HCT116 (cell line): ENCODE results near the gene PBX3. TPM values are rescaled to one million over a fixed set of nuclear protein-coding genes. Genes with fewer than 3 reads are reported as not detected.

ENCODE experiments used
- ATAC-seq: fragments of 200-7000 bp; cut with Tn5 transposase; 2 replicates; pipeline ENCODE4 v1.9.1; 2020; ENCODE audit warnings: mild to moderate bottlenecking, moderate library complexity
- BruUV-seq: library from RNA; stranded (reverse); fragments of 400-500 nt; replicated peaks from 2 replicates; lab custom pipeline; 2021; lab: Mats Ljungman, UMichigan
- CTCF ChIA-PET: fragments of 300-600 bp; sonication (Branson Sonifier 250); formaldehyde crosslinking; loops from one replicate; lab custom pipeline; 2021; ENCODE audit warnings: antibody characterized with exemption; lab: Charles Lee
- POLR2A ChIA-PET: fragments of 300-600, 350-600 bp; sonication (Branson Sonifier 250); formaldehyde crosslinking; loops from one replicate; lab custom pipeline; 2021; ENCODE audit warnings: antibody characterized with exemption; lab: Charles Lee
- RAD21 ChIA-PET, 2 experiments: fragments of 300-600 bp; sonication (Branson Sonifier 250); formaldehyde crosslinking; loops; one replicate each; lab custom pipeline; 2023; ENCODE audit warnings: low total read pairs in 2 of 2; ENCODE audit not compliant: uncharacterized antibody in 2 of 2, unreplicated experiment in 2 of 2, low non-redundant PET in 1 of 2; lab: Charles Lee
- DNase-seq: peaks from one replicate; pipeline ENCODE4 v3.0.0-alpha.2; 2010; ENCODE audit warnings: low read depth, low spot score
- H2AFZ ChIP-seq: fragments of 200-600 bp; shearing (Covaris generic), sonication (generic); 2 replicates; pipeline ENCODE4 v1.6.1; 2017; ENCODE audit warnings: low read depth, mixed run types, mixed read lengths, antibody characterized with exemption, low read length; ENCODE audit not compliant: poor library complexity, severe bottlenecking
- H3K27ac ChIP-seq: 2 replicates; pipeline ENCODE4 v1.5.1; 2012; ENCODE audit warnings: low read depth, low read length
- H3K27me3 ChIP-seq: fragments of 200-600 bp; sonication (generic); 2 replicates; pipeline ENCODE4 v1.6.1; 2016; ENCODE audit warnings: mixed run types, low read length, mixed read lengths; ENCODE audit not compliant: insufficient read depth
- H3K36me3 ChIP-seq, 2 experiments: fragments of 200-500 bp in 1 of 2; fragments of 200-600 bp in 1 of 2; sonication (Bioruptor generic) in 1 of 2; sonication (generic) in 1 of 2; 2 replicates each; pipeline versions ENCODE4 v1.5.1 to v1.6.1; 2014 to 2016; ENCODE audit warnings: low read length in 2 of 2, inconsistent platforms in 1 of 2, mixed read lengths in 1 of 2, mixed run types in 1 of 2; ENCODE audit not compliant: insufficient read depth in 2 of 2, control insufficient read depth in 1 of 2
- H3K4me1 ChIP-seq, 2 experiments: fragments of 200-600 bp in 1 of 2; sonication (generic) in 1 of 2; 2 replicates each; pipeline versions ENCODE4 v1.5.1 to v1.6.1; 2012 to 2017; ENCODE audit warnings: low read length in 2 of 2, inconsistent platforms in 1 of 2, mild to moderate bottlenecking in 1 of 2, mixed read lengths in 1 of 2, mixed run types in 1 of 2, moderate library complexity in 1 of 2; ENCODE audit not compliant: insufficient read depth in 2 of 2, control insufficient read depth in 1 of 2
- H3K4me2 ChIP-seq: fragments of 200-600 bp; sonication (generic); 2 replicates; pipeline ENCODE4 v1.6.1; 2017; ENCODE audit warnings: mixed run types, low read length, mixed read lengths
- H3K4me3 ChIP-seq, 2 experiments: fragments of 200-600 bp in 1 of 2; sonication (generic) in 1 of 2; replicated peaks in 1 of 2; 2 replicates each; pipeline ENCODE4 v1.5.1; 2011 to 2016; ENCODE audit warnings: low read length in 2 of 2, control low read depth in 1 of 2, low read depth in 1 of 2, mild to moderate bottlenecking in 1 of 2, mixed read lengths in 1 of 2, mixed run types in 1 of 2
- H3K79me2 ChIP-seq: fragments of 200-600 bp; sonication (generic); 2 replicates; pipeline ENCODE4 v1.6.1; 2017; ENCODE audit warnings: mild to moderate bottlenecking, mixed run types, low read length, moderate library complexity, mixed read lengths; ENCODE audit not compliant: insufficient read depth
- H3K9ac ChIP-seq: fragments of 200-600 bp; sonication (generic); 2 replicates; pipeline ENCODE4 v1.6.1; 2016; ENCODE audit warnings: low read length, mixed read lengths
- H3K9me2 ChIP-seq: fragments of 200-600 bp; sonication (generic), shearing (Covaris generic); 2 replicates; pipeline ENCODE4 v1.6.1; 2017; ENCODE audit warnings: mixed run types, mild to moderate bottlenecking, moderate library complexity; ENCODE audit not compliant: insufficient read depth
- H3K9me3 ChIP-seq, 2 experiments: fragments of 200-500 bp in 1 of 2; fragments of 200-600 bp in 1 of 2; sonication (Bioruptor generic) in 1 of 2; sonication (generic) in 1 of 2; 2 replicates each; pipeline ENCODE4 v1.6.1; 2014 to 2017; ENCODE audit warnings: low read length in 2 of 2, mixed read lengths in 2 of 2, inconsistent platforms in 1 of 2, low read depth in 1 of 2, mild to moderate bottlenecking in 1 of 2, mixed run types in 1 of 2, moderate library complexity in 1 of 2; ENCODE audit not compliant: control insufficient read depth in 1 of 2, insufficient read depth in 1 of 2
- H4K20me1 ChIP-seq: fragments of 200-600 bp; sonication (generic), shearing (Covaris generic); 2 replicates; pipeline ENCODE4 v1.6.1; 2017; ENCODE audit warnings: mixed run types, mild to moderate bottlenecking, moderate library complexity; ENCODE audit not compliant: insufficient read depth
- CBX3 ChIP-seq: IDR thresholded peaks from 2 replicates; pipeline ENCODE4 v1.6.1; 2012; ENCODE audit warnings: low read depth
- EGR1 ChIP-seq: IDR thresholded peaks from 2 replicates; pipeline ENCODE4 v1.6.1; 2012; ENCODE audit warnings: low read depth
- ELF1 ChIP-seq: IDR thresholded peaks from 2 replicates; pipeline ENCODE4 v1.6.1; 2012; ENCODE audit warnings: low read depth, borderline replicate concordance
- EZH2phosphoT487 ChIP-seq: fragments of 200-600 bp; IDR thresholded peaks from 2 replicates; pipeline ENCODE4 v1.6.1; 2018; ENCODE audit warnings: antibody characterized with exemption, borderline replicate concordance
- FOSL1 ChIP-seq: IDR thresholded peaks from 2 replicates; pipeline ENCODE4 v1.6.1; 2012; ENCODE audit warnings: low read depth
- JUND ChIP-seq: IDR thresholded peaks from 2 replicates; pipeline ENCODE4 v1.6.1; 2012
- MAX ChIP-seq: IDR thresholded peaks from 2 replicates; pipeline ENCODE4 v1.6.1; 2012
- POLR2A ChIP-seq: IDR thresholded peaks from 2 replicates; pipeline ENCODE4 v1.7.0; 2011; ENCODE audit warnings: borderline replicate concordance; ENCODE audit not compliant: insufficient read depth, insufficient read length; ENCODE audit errors: extremely low read depth
- POLR2AphosphoS5 ChIP-seq: IDR thresholded peaks from 2 replicates; pipeline ENCODE4 v1.6.1; 2011; ENCODE audit warnings: mild to moderate bottlenecking, low read depth, low read length, moderate library complexity
- SIN3A ChIP-seq: IDR thresholded peaks from 2 replicates; pipeline ENCODE4 v1.6.1; 2012; ENCODE audit warnings: low read depth
- SP1 ChIP-seq: IDR thresholded peaks from 2 replicates; pipeline ENCODE4 v1.6.1; 2012; ENCODE audit warnings: low read depth
- ZBTB33 ChIP-seq: IDR thresholded peaks from 2 replicates; pipeline ENCODE4 v1.6.1; 2011; ENCODE audit warnings: mild to moderate bottlenecking, low read length, moderate library complexity; ENCODE audit not compliant: insufficient replicate concordance; ENCODE audit errors: extremely low read depth
- ZFX ChIP-seq: fragments of 450-650 bp; IDR thresholded peaks from 2 replicates; pipeline ENCODE4 v1.6.1; 2017
- intact Hi-C: fragments of 100-400 bp; cut with micrococcal nuclease; formaldehyde crosslinking; loops from 2 replicates; pipeline ENCODE4 v1.10.0; 2022
- total RNA-seq: library from RNA; stranded (reverse); gene quantifications from one replicate; pipeline ENCODE4 v1.2.1, GENCODE V29; 2021; ENCODE audit not compliant: unreplicated experiment
- TF ChIP-seq, protein P1 (sequence below), 3 experiments: fragments of 200-600 bp in 1 of 3; sonication (generic) in 1 of 3; IDR thresholded peaks in 2 of 3; conservative IDR thresholded peaks in 1 of 3; 2 replicates each; pipeline ENCODE4 v1.5.1; 2012 to 2017; ENCODE audit warnings: low read depth in 2 of 3, low read length in 2 of 3, antibody characterized with exemption in 1 of 3, borderline replicate concordance in 1 of 3, control low read depth in 1 of 3, mild to moderate bottlenecking in 1 of 3, mixed read lengths in 1 of 3, mixed run types in 1 of 3, moderate library complexity in 1 of 3; ENCODE audit not compliant: insufficient read depth in 1 of 3

PBX3 gene
- total RNA-seq, 1 experiment from 2014 or later = 13.5 TPM

GRCh38 chr9:125959315-125959714, 212.1 kb downstream of the PBX3 start:
- no peaks in the 10 kb centered on the region for H3K9me3 ChIP-seq
- no peaks in the 10 kb centered on the region for H3K27me3 ChIP-seq
- no peak overlapping the region for H2AFZ ChIP-seq
- ChIA-PET POLR2A (no interaction called here), RAD21 (no interaction called here), CTCF (no interaction called here)
- H3K4me2 ChIP-seq = no peak overlapping the region
- intact Hi-C loops = no loop called here
- no peak overlapping the region for H3K27ac ChIP-seq
- H3K4me1 ChIP-seq = no peaks in the 10 kb centered on the region
- no peak overlapping the region for H3K4me3 ChIP-seq
- no peaks in the 10 kb centered on the region for H4K20me1 ChIP-seq
- BruUV-seq = no TSS peak
- no peaks in the 10 kb centered on the region for H3K9me2 ChIP-seq
- ATAC-seq = no peak
- no peaks in the 10 kb centered on the region for H3K79me2 ChIP-seq
- TF ChIP-seq POLR2A (no peak), JUND (no peak), SIN3A (no peak), CBX3 (no peak), POLR2AphosphoS5 (no peak), EGR1 (no peak), MAX (no peak), EZH2phosphoT487 (no peak), ELF1 (no peak), ZBTB33 (no peak), ZFX (no peak), FOSL1 (no peak), SP1 (no peak)
- TF ChIP-seq, protein P1, sequence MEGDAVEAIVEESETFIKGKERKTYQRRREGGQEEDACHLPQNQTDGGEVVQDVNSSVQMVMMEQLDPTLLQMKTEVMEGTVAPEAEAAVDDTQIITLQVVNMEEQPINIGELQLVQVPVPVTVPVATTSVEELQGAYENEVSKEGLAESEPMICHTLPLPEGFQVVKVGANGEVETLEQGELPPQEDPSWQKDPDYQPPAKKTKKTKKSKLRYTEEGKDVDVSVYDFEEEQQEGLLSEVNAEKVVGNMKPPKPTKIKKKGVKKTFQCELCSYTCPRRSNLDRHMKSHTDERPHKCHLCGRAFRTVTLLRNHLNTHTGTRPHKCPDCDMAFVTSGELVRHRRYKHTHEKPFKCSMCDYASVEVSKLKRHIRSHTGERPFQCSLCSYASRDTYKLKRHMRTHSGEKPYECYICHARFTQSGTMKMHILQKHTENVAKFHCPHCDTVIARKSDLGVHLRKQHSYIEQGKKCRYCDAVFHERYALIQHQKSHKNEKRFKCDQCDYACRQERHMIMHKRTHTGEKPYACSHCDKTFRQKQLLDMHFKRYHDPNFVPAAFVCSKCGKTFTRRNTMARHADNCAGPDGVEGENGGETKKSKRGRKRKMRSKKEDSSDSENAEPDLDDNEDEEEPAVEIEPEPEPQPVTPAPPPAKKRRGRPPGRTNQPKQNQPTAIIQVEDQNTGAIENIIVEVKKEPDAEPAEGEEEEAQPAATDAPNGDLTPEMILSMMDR (IDR thresholded peaks at IDR 0.05 in 2 of 3, conservative IDR thresholded peaks at IDR 0.05 in 1 of 3; ENCODE audit: borderline replicate concordance in 1 of 3, insufficient read depth in 1 of 3, low read depth in 2 of 3, low read length in 2 of 3) = no peak
- DNase-seq = no peak
- H3K9ac ChIP-seq = no peak overlapping the region
- H3K36me3 ChIP-seq = no peaks in the 10 kb centered on the region
